Ovary (tissue), 3 donors: Measurements from ENCODE around the gene OR8B2.

Experiments
- EP300 ChIP-seq: sonication (generic); formaldehyde crosslinking; IDR thresholded peaks from one replicate; pipeline ENCODE4 v1.6.1; 2017; ENCODE audit warnings: antibody characterized with exemption
- POLR2A ChIP-seq: fragments of 450-650 bp; IDR thresholded peaks from one replicate; pipeline ENCODE4 v1.6.1; 2017; ENCODE audit warnings: antibody characterized with exemption, mild to moderate bottlenecking, moderate library complexity
- TF ChIP-seq, protein P1 (sequence below), 3 donors: fragments of 450-650 bp in 2 of 3; fragments of 200-600 bp in 1 of 3; IDR thresholded peaks; one replicate each; pipeline versions ENCODE4 v1.5.1 to v1.8.0; 2016 to 2022; ENCODE audit warnings: antibody characterized with exemption in 3 of 3, mild to moderate bottlenecking in 1 of 3
- donor health status: DM: no; HTN: no; CAD: no.

DNA sequence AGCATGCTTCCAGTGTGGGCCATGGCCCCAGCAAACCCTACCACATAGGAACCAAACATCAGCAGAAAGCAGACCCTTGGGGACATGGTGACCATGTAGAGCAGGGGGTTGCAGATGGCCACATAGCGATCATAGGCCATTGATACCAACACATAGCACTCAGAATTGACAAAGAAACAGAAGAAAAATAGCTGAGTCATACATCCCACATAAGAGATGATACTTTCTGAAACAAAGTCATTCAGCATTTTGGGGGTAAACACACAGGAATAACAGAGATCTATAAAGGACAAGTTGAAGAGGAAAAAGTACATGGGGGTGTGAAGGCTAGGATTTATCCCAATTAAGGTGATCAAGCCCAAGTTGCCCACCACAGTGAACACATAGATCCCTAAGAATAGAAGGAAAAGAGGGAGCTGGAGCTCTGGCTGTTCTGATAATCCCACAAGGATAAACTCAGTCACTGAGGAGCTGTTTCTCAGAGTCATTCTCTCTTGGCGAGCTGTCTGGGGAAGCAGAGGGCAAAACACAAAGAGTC lies 40.2 kb upstream of the OR8B2 start, which contains the start of gene OR8B4:
- TF ChIP-seq, protein P1, sequence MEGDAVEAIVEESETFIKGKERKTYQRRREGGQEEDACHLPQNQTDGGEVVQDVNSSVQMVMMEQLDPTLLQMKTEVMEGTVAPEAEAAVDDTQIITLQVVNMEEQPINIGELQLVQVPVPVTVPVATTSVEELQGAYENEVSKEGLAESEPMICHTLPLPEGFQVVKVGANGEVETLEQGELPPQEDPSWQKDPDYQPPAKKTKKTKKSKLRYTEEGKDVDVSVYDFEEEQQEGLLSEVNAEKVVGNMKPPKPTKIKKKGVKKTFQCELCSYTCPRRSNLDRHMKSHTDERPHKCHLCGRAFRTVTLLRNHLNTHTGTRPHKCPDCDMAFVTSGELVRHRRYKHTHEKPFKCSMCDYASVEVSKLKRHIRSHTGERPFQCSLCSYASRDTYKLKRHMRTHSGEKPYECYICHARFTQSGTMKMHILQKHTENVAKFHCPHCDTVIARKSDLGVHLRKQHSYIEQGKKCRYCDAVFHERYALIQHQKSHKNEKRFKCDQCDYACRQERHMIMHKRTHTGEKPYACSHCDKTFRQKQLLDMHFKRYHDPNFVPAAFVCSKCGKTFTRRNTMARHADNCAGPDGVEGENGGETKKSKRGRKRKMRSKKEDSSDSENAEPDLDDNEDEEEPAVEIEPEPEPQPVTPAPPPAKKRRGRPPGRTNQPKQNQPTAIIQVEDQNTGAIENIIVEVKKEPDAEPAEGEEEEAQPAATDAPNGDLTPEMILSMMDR (IDR thresholded peaks at IDR 0.05): no peak
- no peak for TF ChIP-seq POLR2A
- no peak for TF ChIP-seq EP300
